ENCODE data around the gene NOPCHAP1.
A peak's percentile ranks its signal among the peaks of the same experiment; 100 is the strongest.
"Not testable (repeated sequence)": the region's sequence is repeated elsewhere in the genome, so short reads cannot be mapped to it uniquely, and the experiment has no call there.

The NOPCHAP1 gene

GRCh38 chr12:104963757-104964156 is 22.4 kb upstream of the NOPCHAP1 start:
- DNase-seq = no peak
- intact Hi-C loops (cut with DNase I) = no loop called here

- peak in 2 of 42 donors; percentile 16 to 18 for DNase-seq
- intact Hi-C loops (cut with DNase I) = no loop called here
Measured at GRCh38 chr12:104964167-104964855, 21.8 kb upstream of the NOPCHAP1 start.

- intact Hi-C loops (cut with DNase I) = no loop called here
- no peak for DNase-seq
Measured at GRCh38 chr12:104964856-104965205, 21.3 kb upstream of the NOPCHAP1 start.

GRCh38 chr12:104966677-104967076 is 19.4 kb upstream of the NOPCHAP1 start:
- intact Hi-C loops (cut with DNase I) = no loop called here
- no peak for DNase-seq

GRCh38 chr12:104969343-104969742 is 16.8 kb upstream of the NOPCHAP1 start:
- intact Hi-C loops (cut with DNase I) = no loop called here
- no peak for DNase-seq

- intact Hi-C loops (cut with DNase I) = no loop called here
- no peak for DNase-seq
Measured at GRCh38 chr12:104971306-104971705, 14.8 kb upstream of the NOPCHAP1 start.

- intact Hi-C loops (cut with DNase I) = no loop called here
- DNase-seq = no peak
Measured at GRCh38 chr12:104973250-104973649, 12.9 kb upstream of the NOPCHAP1 start.

- peak in 7 of 42 donors; percentile 10 to 54 (median 28) for DNase-seq
Measured at GRCh38 chr12:104974626-104975290, 11.4 kb upstream of the NOPCHAP1 start.

GRCh38 chr12:104975587-104976343 is 10.4 kb upstream of the NOPCHAP1 start:
- intact Hi-C loops (cut with DNase I) = no loop called here
- no peak for DNase-seq

More at GRCh38 chr12:104974626-104975290, 11.4 kb upstream of the NOPCHAP1 start:
- intact Hi-C loops (cut with DNase I) = no loop called here

- intact Hi-C loops (cut with DNase I) = no loop called here
- no peak for DNase-seq
Measured at GRCh38 chr12:104976703-104977102, 9.4 kb upstream of the NOPCHAP1 start.

- DNase-seq; intact Hi-C loops (cut with DNase I): not testable (repeated sequence)
Measured at GRCh38 chr12:104977688-104978087, 8.4 kb upstream of the NOPCHAP1 start.

GRCh38 chr12:104985206-104985605 is 910 bp upstream of the NOPCHAP1 start:
- no peak for DNase-seq
- intact Hi-C loops (cut with DNase I) = no loop called here

- no peak for DNase-seq
- intact Hi-C loops (cut with DNase I) = no loop called here
Measured at GRCh38 chr12:104990950-104991349, 4.8 kb downstream of the NOPCHAP1 start.

- intact Hi-C loops (cut with DNase I) = no loop called here
Measured at GRCh38 chr12:104991565-104992128, 5.5 kb downstream of the NOPCHAP1 start.

GRCh38 chr12:104994336-104994735 is 8.2 kb downstream of the NOPCHAP1 start:
- no peak for DNase-seq
- intact Hi-C loops (cut with DNase I) = no loop called here

More at GRCh38 chr12:104991565-104992128, 5.5 kb downstream of the NOPCHAP1 start:
- DNase-seq = no peak

- intact Hi-C loops (cut with DNase I) = no loop called here
- no peak for DNase-seq
Measured at GRCh38 chr12:104997541-104997940, 11.4 kb downstream of the NOPCHAP1 start.

GRCh38 chr12:104998423-104999346 is 12.6 kb downstream of the NOPCHAP1 start:
- intact Hi-C loops (cut with DNase I) = no loop called here
- peak in 3 of 42 donors; percentile 9 to 18 (median 10) for DNase-seq

GRCh38 chr12:104999347-104999685 is 13.2 kb downstream of the NOPCHAP1 start:
- intact Hi-C loops (cut with DNase I) = no loop called here
- DNase-seq = no peak

GRCh38 chr12:105001476-105001875 is 15.4 kb downstream of the NOPCHAP1 start:
- intact Hi-C loops (cut with DNase I) = no loop called here
- no peak for DNase-seq
